Sigmoid colon (tissue), 4 donors: ENCODE measurements around the gene EFNA3.

ENCODE experiments used
- EP300 ChIP-seq, 4 donors: sonication (generic); formaldehyde crosslinking; IDR thresholded peaks; one replicate each; pipeline ENCODE4 v1.6.1; 2017; ENCODE audit warnings: antibody characterized with exemption in 4 of 4
- POLR2A ChIP-seq, 2 donors: fragments of 450-650 bp; IDR thresholded peaks; one replicate each; pipeline ENCODE4 v1.6.1; 2016; ENCODE audit warnings: antibody characterized with exemption in 2 of 2, mild to moderate bottlenecking in 2 of 2, moderate library complexity in 2 of 2

GRCh38 chr1:155078469-155079209, at the start of gene EFNA3:
- TF ChIP-seq EP300 (IDR thresholded peaks at IDR 0.05) (no peak), POLR2A (IDR thresholded peaks at IDR 0.05) (no peak)
